K562 treated with DMSO at 1 percent for 4 hours (cell line): ENCODE measurements around the gene CREB5. TPM values are rescaled to one million over a fixed set of nuclear protein-coding genes. Genes with fewer than 3 reads are reported as not detected.

Experiments used
- total RNA-seq: library from RNA; unstranded; fragments of 300-600 nt; gene quantifications from 2 replicates; pipeline ENCODE4 v1.2.3, GENCODE V29; 2022; ENCODE audit not compliant: insufficient read depth

CREB5 gene, protein sequence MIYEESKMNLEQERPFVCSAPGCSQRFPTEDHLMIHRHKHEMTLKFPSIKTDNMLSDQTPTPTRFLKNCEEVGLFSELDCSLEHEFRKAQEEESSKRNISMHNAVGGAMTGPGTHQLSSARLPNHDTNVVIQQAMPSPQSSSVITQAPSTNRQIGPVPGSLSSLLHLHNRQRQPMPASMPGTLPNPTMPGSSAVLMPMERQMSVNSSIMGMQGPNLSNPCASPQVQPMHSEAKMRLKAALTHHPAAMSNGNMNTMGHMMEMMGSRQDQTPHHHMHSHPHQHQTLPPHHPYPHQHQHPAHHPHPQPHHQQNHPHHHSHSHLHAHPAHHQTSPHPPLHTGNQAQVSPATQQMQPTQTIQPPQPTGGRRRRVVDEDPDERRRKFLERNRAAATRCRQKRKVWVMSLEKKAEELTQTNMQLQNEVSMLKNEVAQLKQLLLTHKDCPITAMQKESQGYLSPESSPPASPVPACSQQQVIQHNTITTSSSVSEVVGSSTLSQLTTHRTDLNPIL
- total RNA-seq = 2.0 and 4.5 TPM in 2 replicates

DNA sequence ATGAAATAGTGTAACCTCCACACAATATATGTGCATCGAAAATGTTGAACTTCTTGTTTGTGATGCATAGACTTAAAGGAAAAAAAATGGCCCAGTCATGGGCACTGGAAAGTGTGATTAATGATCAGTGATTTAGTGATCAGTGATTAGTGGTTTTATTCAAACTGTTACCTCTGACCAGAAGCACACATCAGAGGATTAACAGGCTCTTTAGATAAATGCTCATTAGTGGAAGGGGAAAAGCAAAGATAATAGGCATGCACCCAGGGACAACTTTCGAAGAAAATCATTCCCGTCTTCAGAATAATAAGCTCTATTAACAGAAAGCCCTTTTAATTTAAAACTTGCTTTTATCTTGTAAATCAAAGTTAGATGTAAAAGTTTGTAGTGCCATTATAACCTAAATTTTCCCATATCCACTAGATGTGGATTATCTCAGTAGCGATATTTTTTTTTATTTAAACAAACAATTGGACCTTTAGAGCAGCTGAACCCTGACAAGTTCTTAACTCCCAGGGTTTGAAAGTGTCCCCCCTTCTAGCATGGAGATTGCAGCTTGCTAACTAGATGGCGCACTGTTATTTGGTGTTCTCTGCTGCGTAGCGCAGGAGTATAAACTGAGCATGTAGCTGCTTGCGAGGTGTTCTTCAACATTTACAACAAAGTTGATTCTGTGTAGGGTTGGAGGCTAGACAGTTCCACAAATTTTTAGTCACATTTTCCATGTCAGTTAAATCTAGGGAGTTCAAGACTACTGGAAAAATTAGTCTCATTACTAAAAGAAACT, at the start of gene CREB5:
Gene CREB5 (plus strand): TSS at position 643 of the 787 bp plus-strand sequence. CDS start 397 bp downstream, outside the sequence.

Other genes starting within 250 kb of the CREB5 start
- gene JAZF1, start 231.7 kb upstream of the CREB5 start, total RNA-seq = not detected in 2 replicates